Suppressor macrophage treated with lipopolysaccharide for 1 hour (primary cell): ENCODE results near the gene ATPAF1.
"Not testable (repeated sequence)": the region's sequence is repeated elsewhere in the genome, so short reads cannot be mapped to it uniquely, and the experiment has no call there.

Source experiments
- DNase-seq, 3 donors: peaks; one replicate each; pipeline ENCODE4 v3.0.0-alpha.2; 2020 to 2022

ATPAF1 gene

DNA sequence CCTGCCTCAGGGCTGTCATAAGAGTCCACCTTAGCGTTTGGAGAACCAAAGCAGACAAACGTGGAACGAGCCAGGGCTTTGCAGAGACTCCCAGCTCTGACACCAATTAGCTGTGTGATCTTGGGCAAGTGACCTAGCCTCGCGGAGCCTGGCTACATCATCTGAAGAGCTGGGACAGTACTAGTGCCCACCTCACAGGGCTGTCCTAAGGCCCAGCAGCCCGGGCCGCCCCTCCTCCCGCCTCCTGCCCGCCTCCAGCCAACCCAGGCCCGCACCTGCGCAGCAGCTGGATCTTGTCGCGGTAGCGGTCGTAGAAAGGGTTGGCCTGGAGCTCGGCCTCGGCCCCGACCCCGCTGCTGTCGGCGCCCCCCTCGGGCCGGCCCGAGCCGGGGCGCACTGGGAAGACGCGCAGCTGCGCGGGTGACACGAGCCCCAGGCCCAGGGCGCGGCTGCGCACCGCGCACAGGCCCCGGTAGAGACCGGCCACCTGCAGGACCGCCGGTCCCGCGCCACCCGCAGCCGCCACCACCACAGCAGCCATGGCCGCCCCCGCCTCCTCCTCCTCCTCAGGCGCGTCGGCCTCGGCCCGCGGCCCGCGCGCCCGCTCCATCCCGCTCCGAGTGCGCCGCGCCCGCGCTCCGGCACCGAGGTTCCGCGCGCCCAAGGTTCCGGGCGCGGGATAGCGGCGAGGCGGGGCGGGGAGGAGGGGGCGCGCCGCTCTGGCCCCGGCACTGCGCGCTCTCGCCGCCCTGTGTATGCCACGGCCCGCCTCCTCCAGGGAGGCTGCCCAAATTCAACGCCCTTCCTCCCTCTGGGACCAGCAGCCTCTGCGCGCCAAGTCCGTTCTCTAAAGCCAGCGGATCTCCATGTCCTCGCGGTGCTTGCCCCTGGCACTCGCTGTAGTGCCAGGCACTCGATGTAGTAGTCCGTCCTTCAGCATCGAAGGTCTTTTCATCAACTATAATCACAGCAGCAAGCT is at the start of gene ATPAF1:
Gene ATPAF1, minus strand, starts transcription at position 583 of the 979 bp plus-strand sequence. Its CDS starts 42 bp downstream, at position 541.
- peak; percentile 69 to 86 (median 80) for DNase-seq

GRCh38 chr1:46717654-46718053 is 49.5 kb upstream of the ATPAF1 start:
- peak in 1 of 3 donors; percentile 19 for DNase-seq

DNA sequence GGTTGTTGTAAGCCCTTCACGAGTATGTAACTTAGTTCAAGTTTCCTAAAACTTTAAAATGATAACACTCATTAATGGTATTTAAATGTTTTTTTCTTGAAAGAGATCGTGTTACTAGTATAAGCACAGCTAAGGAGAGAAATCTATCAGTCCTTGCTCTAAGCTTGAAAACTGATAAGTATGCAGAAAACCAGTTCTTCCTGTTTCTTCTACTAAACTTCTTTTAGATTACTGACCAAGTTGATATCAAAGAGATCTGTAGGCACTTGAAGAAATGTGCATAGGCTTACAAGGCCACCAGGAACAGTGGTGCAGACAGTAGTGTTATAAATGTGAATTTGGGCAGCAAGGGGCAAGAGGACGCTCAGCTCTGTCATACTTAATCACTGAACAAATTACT is 46.8 kb upstream of the ATPAF1 start:
- DNase-seq = no peak

DNA sequence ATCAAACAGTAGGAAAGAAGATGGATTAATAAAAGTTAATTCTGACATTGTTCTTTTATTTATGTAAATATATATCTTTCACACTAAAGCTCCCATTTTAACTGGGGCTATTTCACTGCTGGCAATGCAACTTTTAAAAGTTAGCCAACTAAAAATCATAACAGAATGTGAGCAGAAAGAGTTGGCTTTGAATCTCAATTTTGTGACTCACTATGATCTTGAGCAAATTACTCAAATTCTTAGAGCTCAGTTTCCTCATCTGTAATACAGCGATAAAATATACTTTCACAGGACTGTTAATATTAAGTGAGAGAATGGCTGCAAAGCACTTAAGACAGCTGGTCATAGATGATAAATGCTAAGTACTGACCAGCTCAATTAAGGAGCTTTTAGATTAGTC is 40.0 kb upstream of the ATPAF1 start:
- no peak for DNase-seq

GRCh38 chr1:46705408-46705807 is 37.2 kb upstream of the ATPAF1 start:
- no peak for DNase-seq

GRCh38 chr1:46703927-46704641 is 35.9 kb upstream of the ATPAF1 start:
- DNase-seq = no peak

GRCh38 chr1:46699666-46700065 is 31.5 kb upstream of the ATPAF1 start:
- peak; percentile 77 to 88 (median 85) for DNase-seq

- DNase-seq = no peak
These were observed 28.9 kb upstream of the ATPAF1 start for GRCh38 chr1:46697053-46697452.

DNA sequence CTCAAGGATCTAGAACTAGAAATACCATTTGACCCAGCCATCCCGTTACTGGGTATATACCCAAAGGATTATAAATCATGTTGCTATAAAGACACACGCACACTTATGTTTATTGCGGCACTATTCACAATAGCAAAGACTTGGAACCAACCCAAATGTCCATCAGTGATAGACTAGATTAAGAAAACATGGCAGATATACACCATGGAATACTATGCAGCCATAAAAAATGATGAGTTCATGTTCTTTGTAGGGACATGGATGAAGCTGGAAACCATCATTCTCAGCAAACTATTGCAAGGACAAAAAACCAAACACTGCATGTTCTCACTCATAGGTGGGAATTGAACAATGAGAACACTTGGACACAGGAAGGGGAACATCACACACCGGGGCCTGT is 26.5 kb upstream of the ATPAF1 start:
- DNase-seq = not testable (repeated sequence)

- no peak for DNase-seq
These were observed 24.9 kb upstream of the ATPAF1 start for GRCh38 chr1:46692811-46693770.

- no peak for DNase-seq
These were observed 24.0 kb upstream of the ATPAF1 start for GRCh38 chr1:46691997-46692790.

- DNase-seq = no peak
These were observed 22.8 kb upstream of the ATPAF1 start for GRCh38 chr1:46690931-46691421.

GRCh38 chr1:46689897-46690296 is 21.7 kb upstream of the ATPAF1 start:
- DNase-seq = no peak

- DNase-seq = no peak
These were observed 21.2 kb upstream of the ATPAF1 start for GRCh38 chr1:46689356-46689755.

- DNase-seq = no peak
These were observed 19.9 kb upstream of the ATPAF1 start for GRCh38 chr1:46687921-46688509.

GRCh38 chr1:46687093-46687659 is 19.0 kb upstream of the ATPAF1 start:
- DNase-seq = no peak

- DNase-seq = no peak
These were observed 18.1 kb upstream of the ATPAF1 start for GRCh38 chr1:46686255-46686654.

GRCh38 chr1:46684670-46685069 is 16.5 kb upstream of the ATPAF1 start:
- no peak for DNase-seq

GRCh38 chr1:46682064-46682463 is 13.9 kb upstream of the ATPAF1 start:
- no peak for DNase-seq

DNA sequence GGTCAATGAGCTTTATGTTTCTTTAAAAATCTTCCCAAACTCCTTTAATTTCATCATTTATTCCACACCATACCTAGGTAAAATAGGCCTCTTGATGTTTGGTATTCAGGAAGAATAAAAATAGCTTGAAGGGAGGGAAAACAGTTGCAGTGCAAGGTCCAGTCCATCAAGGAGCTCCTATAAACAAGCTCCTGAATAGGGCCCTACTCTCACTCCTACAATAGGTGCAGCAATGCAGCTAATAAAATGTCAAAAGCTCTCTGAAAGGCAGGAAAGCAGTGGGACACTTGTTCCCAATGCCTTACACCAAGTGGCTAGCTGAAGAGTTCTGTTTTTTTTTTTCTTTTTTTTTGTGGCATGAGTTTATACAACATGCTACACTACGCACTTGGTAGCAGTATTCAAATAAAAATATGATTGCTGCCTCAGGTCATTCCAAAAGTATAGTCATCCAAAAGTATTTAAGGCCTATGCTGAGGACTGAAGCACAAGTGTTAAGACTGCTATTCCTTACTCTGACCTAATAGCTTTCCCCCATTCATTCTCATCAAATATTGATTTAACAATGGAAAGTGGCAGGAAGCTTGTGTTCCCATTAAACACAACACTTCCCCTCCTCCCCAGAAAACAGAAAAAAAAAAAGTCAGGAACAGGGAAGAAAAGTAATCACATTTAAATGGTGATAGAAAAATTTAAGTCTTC is 13.3 kb upstream of the ATPAF1 start:
- DNase-seq = no peak
